ENCODE measurements around the gene NHSL1.

Gene NHSL1

DNA sequence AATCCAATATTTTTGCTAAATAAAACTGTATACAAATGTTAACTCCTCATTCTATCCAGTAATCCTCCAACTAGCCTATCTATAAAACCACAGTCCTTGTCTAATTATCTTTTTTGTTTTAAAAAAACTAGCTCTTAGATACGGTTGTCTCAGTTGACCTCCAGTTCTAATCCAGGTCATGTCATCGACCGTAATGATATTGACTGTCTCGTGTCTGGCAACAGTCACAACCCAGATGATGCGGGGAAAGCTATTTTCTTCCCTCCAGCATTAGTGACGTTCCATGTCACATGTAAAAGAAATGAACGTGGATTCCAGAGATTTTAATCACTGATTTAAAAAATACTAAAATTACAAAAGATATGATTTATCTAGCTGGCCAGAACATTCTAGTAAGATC lies 59.7 kb downstream of the NHSL1 start (continued):
- TF ChIP-seq, protein P1, sequence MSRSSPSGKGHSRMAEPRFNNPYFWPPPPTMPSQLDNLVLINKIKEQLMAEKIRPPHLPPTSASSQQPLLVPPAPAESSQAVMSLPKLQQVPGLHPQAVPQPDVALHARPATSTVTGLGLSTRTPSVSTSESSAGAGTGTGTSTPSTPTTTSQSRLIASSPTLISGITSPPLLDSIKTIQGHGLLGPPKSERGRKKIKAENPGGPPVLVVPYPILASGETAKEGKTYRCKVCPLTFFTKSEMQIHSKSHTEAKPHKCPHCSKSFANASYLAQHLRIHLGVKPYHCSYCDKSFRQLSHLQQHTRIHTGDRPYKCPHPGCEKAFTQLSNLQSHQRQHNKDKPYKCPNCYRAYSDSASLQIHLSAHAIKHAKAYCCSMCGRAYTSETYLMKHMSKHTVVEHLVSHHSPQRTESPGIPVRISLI (tag by site-specific recombination; IDR thresholded peaks at IDR 0.05): no peak
- TF ChIP-seq ZNF274 (IDR thresholded peaks at IDR 0.05; ENCODE audit: low read length) (no peak), ZNF274 (tag by site-specific recombination; IDR thresholded peaks at IDR 0.05; ENCODE audit: borderline replicate concordance) (no peak), ZNF791 (tag by site-specific recombination; IDR thresholded peaks at IDR 0.05) (no peak), ZNF302 (tag by site-specific recombination; IDR thresholded peaks at IDR 0.05; ENCODE audit: low read depth) (no peak), ZNF529 (tag by site-specific recombination; IDR thresholded peaks at IDR 0.05; ENCODE audit: insufficient replicate concordance) (no peak), ZNF473 (tag by site-specific recombination; IDR thresholded peaks at IDR 0.05) (no peak), KLF16 (tag by site-specific recombination; IDR thresholded peaks at IDR 0.05) (no peak), ZNF16 (tag by site-specific recombination; IDR thresholded peaks at IDR 0.05; ENCODE audit: low read depth) (no peak), ZNF585B (tag by site-specific recombination; IDR thresholded peaks at IDR 0.05) (no peak)
- TF ChIP-seq, protein P2, sequence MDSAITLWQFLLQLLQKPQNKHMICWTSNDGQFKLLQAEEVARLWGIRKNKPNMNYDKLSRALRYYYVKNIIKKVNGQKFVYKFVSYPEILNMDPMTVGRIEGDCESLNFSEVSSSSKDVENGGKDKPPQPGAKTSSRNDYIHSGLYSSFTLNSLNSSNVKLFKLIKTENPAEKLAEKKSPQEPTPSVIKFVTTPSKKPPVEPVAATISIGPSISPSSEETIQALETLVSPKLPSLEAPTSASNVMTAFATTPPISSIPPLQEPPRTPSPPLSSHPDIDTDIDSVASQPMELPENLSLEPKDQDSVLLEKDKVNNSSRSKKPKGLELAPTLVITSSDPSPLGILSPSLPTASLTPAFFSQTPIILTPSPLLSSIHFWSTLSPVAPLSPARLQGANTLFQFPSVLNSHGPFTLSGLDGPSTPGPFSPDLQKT (IDR thresholded peaks at IDR 0.05; ENCODE audit: borderline replicate concordance, low read depth, low read length): no peak
- TF ChIP-seq, protein P3, sequence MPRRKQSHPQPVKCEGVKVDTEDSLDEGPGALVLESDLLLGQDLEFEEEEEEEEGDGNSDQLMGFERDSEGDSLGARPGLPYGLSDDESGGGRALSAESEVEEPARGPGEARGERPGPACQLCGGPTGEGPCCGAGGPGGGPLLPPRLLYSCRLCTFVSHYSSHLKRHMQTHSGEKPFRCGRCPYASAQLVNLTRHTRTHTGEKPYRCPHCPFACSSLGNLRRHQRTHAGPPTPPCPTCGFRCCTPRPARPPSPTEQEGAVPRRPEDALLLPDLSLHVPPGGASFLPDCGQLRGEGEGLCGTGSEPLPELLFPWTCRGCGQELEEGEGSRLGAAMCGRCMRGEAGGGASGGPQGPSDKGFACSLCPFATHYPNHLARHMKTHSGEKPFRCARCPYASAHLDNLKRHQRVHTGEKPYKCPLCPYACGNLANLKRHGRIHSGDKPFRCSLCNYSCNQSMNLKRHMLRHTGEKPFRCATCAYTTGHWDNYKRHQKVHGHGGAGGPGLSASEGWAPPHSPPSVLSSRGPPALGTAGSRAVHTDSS (tag by site-specific recombination; IDR thresholded peaks at IDR 0.05): no peak

DNA sequence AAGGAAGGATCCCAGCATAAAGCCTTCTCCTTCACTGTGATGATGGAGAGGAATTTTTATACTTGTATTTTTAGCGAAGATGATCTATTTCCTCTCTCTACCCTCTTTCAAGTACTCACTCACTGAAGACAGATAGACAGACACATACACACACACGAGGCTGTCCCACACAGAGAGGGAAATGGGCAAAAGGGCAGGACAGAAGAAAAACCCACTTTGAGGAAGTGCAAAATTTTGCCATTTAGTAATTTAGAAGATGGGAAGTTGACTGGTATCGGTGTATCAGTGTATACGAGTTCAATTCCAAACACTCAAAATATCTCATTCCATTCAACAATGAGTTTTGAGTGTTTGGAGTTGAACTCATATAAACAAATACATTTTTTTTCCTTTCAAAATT lies 64.4 kb downstream of the NHSL1 start:
- H3K36me3 ChIP-seq (ENCODE audit: control insufficient read depth in 2 of 2, insufficient read depth in 1 of 2, low read length in 2 of 2): peaks cover 0 to 28% of the 10 kb centered on the region in 2 experiments; a peak in 1 of 3 replicates
- TF ChIP-seq ZNF221 (tag by site-specific recombination; IDR thresholded peaks at IDR 0.05; ENCODE audit: borderline replicate concordance) (no peak), ZFP69B (tag by site-specific recombination; IDR thresholded peaks at IDR 0.05) (no peak), ZNF223 (tag by site-specific recombination; IDR thresholded peaks at IDR 0.05) (no peak), SP3 (tag by site-specific recombination; IDR thresholded peaks at IDR 0.05) (no peak), ZNF626 (tag by site-specific recombination; IDR thresholded peaks at IDR 0.05) (no peak)
- no peak overlapping the region for H3K4me3 ChIP-seq (ENCODE audit: low read depth, low read length)
- CTCF ChIA-PET: interaction anchor here (0.6 to 1.3 kb wide), 2 partner anchors 83 to 86 kb away, joined by 3 to 5 read pairs; no protein-coding TSS in a partner anchor
- H3K4me1 ChIP-seq (ENCODE audit: control insufficient read depth, insufficient read depth, low read length): no peaks in the 10 kb centered on the region
- H3K9me3 ChIP-seq (ENCODE audit: control insufficient read depth, insufficient read depth, low read depth, low read length): no peaks in the 10 kb centered on the region
- H3K27ac ChIP-seq (ENCODE audit: extremely low read depth, low read depth, low read length): no peak overlapping the region
- POLR2A ChIA-PET: no interaction called here

DNA sequence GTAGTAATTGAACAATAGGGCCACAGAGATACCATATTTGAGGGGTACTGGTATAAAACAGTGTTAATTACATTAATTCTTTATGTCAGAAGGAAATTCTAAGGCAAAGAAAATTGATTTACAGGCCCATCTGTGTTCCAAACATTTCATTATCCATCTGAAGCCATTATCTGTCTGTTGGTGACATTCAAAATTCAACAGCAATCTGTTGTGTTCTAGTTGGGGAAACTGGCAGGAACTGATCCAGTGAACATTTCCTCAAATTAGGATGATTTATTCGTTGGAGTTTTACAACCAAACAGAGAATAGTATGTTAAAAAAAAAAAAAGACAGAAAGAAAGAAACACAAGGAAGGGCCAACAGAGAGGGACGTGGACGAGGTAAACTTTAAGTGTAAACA lies 65.2 kb downstream of the NHSL1 start:
- CTCF ChIA-PET: interaction anchor here (0.6 to 1.3 kb wide), 2 partner anchors 83 to 87 kb away, joined by 3 to 5 read pairs; no protein-coding TSS in a partner anchor
- H3K4me1 ChIP-seq (ENCODE audit: control insufficient read depth, insufficient read depth, low read length): no peaks in the 10 kb centered on the region
- peaks cover 0 to 28% of the 10 kb centered on the region in 2 experiments; a peak in 1 of 3 replicates for H3K36me3 ChIP-seq (ENCODE audit: control insufficient read depth in 2 of 2, insufficient read depth in 1 of 2, low read length in 2 of 2)
- POLR2A ChIA-PET: no interaction called here
- no peak overlapping the region for H3K4me3 ChIP-seq (ENCODE audit: low read depth, low read length)
- H3K9me3 ChIP-seq (ENCODE audit: control insufficient read depth, insufficient read depth, low read depth, low read length): no peaks in the 10 kb centered on the region
- H3K27ac ChIP-seq (ENCODE audit: extremely low read depth, low read depth, low read length): no peak overlapping the region
- TF ChIP-seq ZNF785 (tag by site-specific recombination; IDR thresholded peaks at IDR 0.05): no peak
- TF ChIP-seq YY1 (tag by site-specific recombination; IDR thresholded peaks at IDR 0.05): no peak
- TF ChIP-seq, protein P4, sequence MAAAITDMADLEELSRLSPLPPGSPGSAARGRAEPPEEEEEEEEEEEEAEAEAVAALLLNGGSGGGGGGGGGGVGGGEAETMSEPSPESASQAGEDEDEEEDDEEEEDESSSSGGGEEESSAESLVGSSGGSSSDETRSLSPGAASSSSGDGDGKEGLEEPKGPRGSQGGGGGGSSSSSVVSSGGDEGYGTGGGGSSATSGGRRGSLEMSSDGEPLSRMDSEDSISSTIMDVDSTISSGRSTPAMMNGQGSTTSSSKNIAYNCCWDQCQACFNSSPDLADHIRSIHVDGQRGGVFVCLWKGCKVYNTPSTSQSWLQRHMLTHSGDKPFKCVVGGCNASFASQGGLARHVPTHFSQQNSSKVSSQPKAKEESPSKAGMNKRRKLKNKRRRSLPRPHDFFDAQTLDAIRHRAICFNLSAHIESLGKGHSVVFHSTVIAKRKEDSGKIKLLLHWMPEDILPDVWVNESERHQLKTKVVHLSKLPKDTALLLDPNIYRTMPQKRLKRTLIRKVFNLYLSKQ (tag by site-specific recombination; IDR thresholded peaks at IDR 0.05; ENCODE audit: borderline replicate concordance): no peak
- no peak for TF ChIP-seq ZNF830 (tag by site-specific recombination; IDR thresholded peaks at IDR 0.05; ENCODE audit: low read depth)
- TF ChIP-seq ZNF777 (tag by site-specific recombination; IDR thresholded peaks at IDR 0.05; ENCODE audit: borderline replicate concordance): no peak
- TF ChIP-seq SALL2 (tag by site-specific recombination; IDR thresholded peaks at IDR 0.05; ENCODE audit: borderline replicate concordance): no peak
- TF ChIP-seq ZNF600 (tag by site-specific recombination; IDR thresholded peaks at IDR 0.05): no peak
- no peak for TF ChIP-seq ZBTB1 (tag by site-specific recombination; IDR thresholded peaks at IDR 0.05)
- TF ChIP-seq, protein P5, sequence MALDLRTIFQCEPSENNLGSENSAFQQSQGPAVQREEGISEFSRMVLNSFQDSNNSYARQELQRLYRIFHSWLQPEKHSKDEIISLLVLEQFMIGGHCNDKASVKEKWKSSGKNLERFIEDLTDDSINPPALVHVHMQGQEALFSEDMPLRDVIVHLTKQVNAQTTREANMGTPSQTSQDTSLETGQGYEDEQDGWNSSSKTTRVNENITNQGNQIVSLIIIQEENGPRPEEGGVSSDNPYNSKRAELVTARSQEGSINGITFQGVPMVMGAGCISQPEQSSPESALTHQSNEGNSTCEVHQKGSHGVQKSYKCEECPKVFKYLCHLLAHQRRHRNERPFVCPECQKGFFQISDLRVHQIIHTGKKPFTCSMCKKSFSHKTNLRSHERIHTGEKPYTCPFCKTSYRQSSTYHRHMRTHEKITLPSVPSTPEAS (tag by site-specific recombination; IDR thresholded peaks at IDR 0.05): no peak
- TF ChIP-seq ZIC2 (tag by site-specific recombination; IDR thresholded peaks at IDR 0.05): no peak
- TF ChIP-seq, protein P6, sequence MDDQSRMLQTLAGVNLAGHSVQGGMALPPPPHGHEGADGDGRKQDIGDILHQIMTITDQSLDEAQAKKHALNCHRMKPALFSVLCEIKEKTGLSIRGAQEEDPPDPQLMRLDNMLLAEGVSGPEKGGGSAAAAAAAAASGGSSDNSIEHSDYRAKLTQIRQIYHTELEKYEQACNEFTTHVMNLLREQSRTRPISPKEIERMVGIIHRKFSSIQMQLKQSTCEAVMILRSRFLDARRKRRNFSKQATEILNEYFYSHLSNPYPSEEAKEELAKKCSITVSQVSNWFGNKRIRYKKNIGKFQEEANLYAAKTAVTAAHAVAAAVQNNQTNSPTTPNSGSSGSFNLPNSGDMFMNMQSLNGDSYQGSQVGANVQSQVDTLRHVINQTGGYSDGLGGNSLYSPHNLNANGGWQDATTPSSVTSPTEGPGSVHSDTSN (CRISPR knock-in tag; IDR thresholded peaks at IDR 0.05): no peak
